H9 (cell line): ENCODE measurements around the gene NEUROD4. TPM values are rescaled to one million over a fixed set of nuclear protein-coding genes. Genes with fewer than 3 reads are reported as not detected.

ENCODE experiments used
- DNase-seq: peaks from one replicate; pipeline ENCODE4 v3.0.0-alpha.2; 2017
- H2AFZ ChIP-seq: one replicate; pipeline ENCODE4 v1.6.1; 2013; ENCODE audit warnings: mild to moderate bottlenecking, low read length, control low read depth, moderate library complexity
- H2AK5ac ChIP-seq: 2 replicates; pipeline ENCODE4 v1.6.1; 2013; ENCODE audit warnings: low read length, control low read depth, mixed read lengths; ENCODE audit not compliant: insufficient read length
- H2BK120ac ChIP-seq: one replicate; pipeline ENCODE4 v1.6.1; 2013; ENCODE audit warnings: low read depth, mild to moderate bottlenecking, low read length, control low read depth, inconsistent platforms; ENCODE audit not compliant: poor library complexity, severe bottlenecking
- H2BK12ac ChIP-seq: 2 replicates; pipeline ENCODE4 v1.6.1; 2013; ENCODE audit warnings: low read length, control low read depth, mixed read lengths, low read depth; ENCODE audit not compliant: insufficient read length
- H2BK15ac ChIP-seq: 2 replicates; pipeline ENCODE4 v1.6.1; 2013; ENCODE audit warnings: low read depth, low read length, control low read depth
- H2BK20ac ChIP-seq: one replicate; pipeline ENCODE4 v1.6.1; 2013; ENCODE audit warnings: low read depth, mild to moderate bottlenecking, low read length, control low read depth, inconsistent platforms; ENCODE audit not compliant: poor library complexity, severe bottlenecking
- H2BK5ac ChIP-seq: 2 replicates; pipeline ENCODE4 v1.6.1; 2013; ENCODE audit warnings: low read length, control low read depth, mixed read lengths; ENCODE audit not compliant: insufficient read length
- H3K14ac ChIP-seq: 2 replicates; pipeline ENCODE4 v1.6.1; 2013; ENCODE audit warnings: low read length, control low read depth; ENCODE audit not compliant: insufficient read depth
- H3K18ac ChIP-seq: 2 replicates; pipeline ENCODE4 v1.6.1; 2013; ENCODE audit warnings: low read depth, mild to moderate bottlenecking, mixed read lengths, low read length, control low read depth; ENCODE audit not compliant: insufficient read length
- H3K23ac ChIP-seq: 2 replicates; pipeline ENCODE4 v1.6.1; 2013; ENCODE audit warnings: low read length, control low read depth, mixed read lengths, low read depth; ENCODE audit not compliant: insufficient read length
- H3K23me2 ChIP-seq: 2 replicates; pipeline ENCODE4 v1.6.1; 2013; ENCODE audit warnings: low read depth, mild to moderate bottlenecking, mixed read lengths, low read length, control low read depth; ENCODE audit not compliant: insufficient read length, poor library complexity, severe bottlenecking
- H3K27ac ChIP-seq: 2 replicates; pipeline ENCODE4 v1.5.1; 2013; ENCODE audit warnings: low read length, control low read depth, mixed read lengths, low read depth; ENCODE audit not compliant: insufficient read length
- H3K27me3 ChIP-seq: 2 replicates; pipeline ENCODE4 v1.6.1; 2013; ENCODE audit warnings: low read length, control low read depth, inconsistent platforms; ENCODE audit not compliant: insufficient read depth
- H3K4ac ChIP-seq: 2 replicates; pipeline ENCODE4 v1.6.1; 2013; ENCODE audit warnings: low read depth, mild to moderate bottlenecking, control low read depth, inconsistent platforms, low read length, moderate library complexity
- H3K4me1 ChIP-seq: 2 replicates; pipeline ENCODE4 v1.6.1; 2013; ENCODE audit warnings: low read length, control low read depth, inconsistent platforms; ENCODE audit not compliant: insufficient read depth
- H3K4me2 ChIP-seq: 2 replicates; pipeline ENCODE4 v1.6.1; 2013; ENCODE audit warnings: low read length, control low read depth, mixed read lengths; ENCODE audit not compliant: insufficient read length, insufficient read depth
- H3K56ac ChIP-seq: 2 replicates; pipeline ENCODE4 v1.6.1; 2013; ENCODE audit warnings: low read depth, mild to moderate bottlenecking, mixed read lengths, low read length, control low read depth; ENCODE audit not compliant: insufficient read length
- H3K79me1 ChIP-seq: 2 replicates; pipeline ENCODE4 v1.6.1; 2013; ENCODE audit warnings: low read depth, mild to moderate bottlenecking, moderate library complexity, low read length, control low read depth, inconsistent platforms; ENCODE audit not compliant: insufficient read depth, poor library complexity, severe bottlenecking
- H3K79me2 ChIP-seq: 2 replicates; pipeline ENCODE4 v1.6.1; 2013; ENCODE audit warnings: low read length, control low read depth, inconsistent platforms; ENCODE audit not compliant: insufficient read depth
- H3K9ac ChIP-seq: 2 replicates; pipeline ENCODE4 v1.6.1; 2013; ENCODE audit warnings: low read length, control low read depth, mixed read lengths; ENCODE audit not compliant: insufficient read length; ENCODE audit errors: extremely low read depth
- H3K9me3 ChIP-seq: one replicate; pipeline ENCODE4 v1.6.1; 2013; ENCODE audit warnings: low read depth, low read length, inconsistent platforms; ENCODE audit not compliant: control insufficient read depth
- H3T11ph ChIP-seq: one replicate; pipeline ENCODE4 v1.6.1; 2013; ENCODE audit warnings: mild to moderate bottlenecking, low read length, control low read depth, inconsistent platforms
- H4K20me1 ChIP-seq: one replicate; pipeline ENCODE4 v1.6.1; 2013; ENCODE audit not compliant: control insufficient read depth, insufficient read length, insufficient read depth
- H4K5ac ChIP-seq: 2 replicates; pipeline ENCODE4 v1.6.1; 2013; ENCODE audit warnings: low read depth, mild to moderate bottlenecking, mixed read lengths, low read length, control low read depth; ENCODE audit not compliant: insufficient read length
- H4K8ac ChIP-seq: replicated peaks from 2 replicates; pipeline ENCODE4 v1.6.1; 2013; ENCODE audit warnings: low read length, control low read depth, mixed read lengths, low read depth; ENCODE audit not compliant: insufficient read length
- H4K91ac ChIP-seq: 2 replicates; pipeline ENCODE4 v1.6.1; 2013; ENCODE audit warnings: low read depth, mild to moderate bottlenecking, moderate library complexity, mixed read lengths, low read length, control low read depth; ENCODE audit not compliant: insufficient read length
- H3K27ac Mint-ChIP-seq, 3 experiments: 2 replicates in 2 of 3; 3 replicates in 1 of 3; pipeline ENCODE4 v1.8.0; 2020 to 2021; ENCODE audit warnings: mixed read lengths in 3 of 3, mild to moderate bottlenecking in 1 of 3, moderate library complexity in 1 of 3
- H3K27me3 Mint-ChIP-seq: 2 replicates; pipeline ENCODE4 v1.8.0; 2021; ENCODE audit warnings: low read depth, mild to moderate bottlenecking, moderate library complexity, mixed read lengths
- H3K36me3 Mint-ChIP-seq, 3 experiments: 2 replicates in 2 of 3; 3 replicates in 1 of 3; pipeline ENCODE4 v1.8.0; 2020 to 2021; ENCODE audit warnings: low read depth in 3 of 3, mixed read lengths in 3 of 3; ENCODE audit not compliant: insufficient read depth in 1 of 3
- H3K4me1 Mint-ChIP-seq, 2 experiments: 2 replicates each; pipeline ENCODE4 v1.8.0; 2020; ENCODE audit warnings: mixed read lengths in 2 of 2
- H3K4me3 Mint-ChIP-seq, 2 experiments: 2 replicates in 1 of 2; 3 replicates in 1 of 2; pipeline ENCODE4 v1.8.0; 2020 to 2021; ENCODE audit warnings: mild to moderate bottlenecking in 2 of 2, mixed read lengths in 2 of 2, moderate library complexity in 1 of 2
- H3K9me3 Mint-ChIP-seq, 2 experiments: 2 replicates in 1 of 2; 3 replicates in 1 of 2; pipeline ENCODE4 v1.8.0; 2020; ENCODE audit warnings: mild to moderate bottlenecking in 2 of 2, mixed read lengths in 2 of 2, moderate library complexity in 1 of 2
- CTCF ChIP-seq: fragments of 200-600 bp; sonication (generic); conservative IDR thresholded peaks from 3 replicates; pipeline ENCODE4 v1.8.0; 2021; ENCODE audit warnings: antibody characterized with exemption, mild to moderate bottlenecking
- WGBS: extraction: QIAGEN DNeasy Blood & Tissue Kit; methylation state at CpG from one replicate; pipeline ENCODE4 v1.1.7; 2013; ENCODE audit warnings: missing lambda C conversion rate, low lambda C conversion rate, mixed read lengths; ENCODE audit not compliant: insufficient read length; ENCODE audit errors: extremely low coverage; 5-methylcytosine and 5-hydroxymethylcytosine counted together
- total RNA-seq: library from RNA; stranded (reverse); gene quantifications from 2 replicates; pipeline ENCODE4 v1.2.1, GENCODE V29; 2021

NEUROD4 gene
- total RNA-seq, 1 experiment from 2014 or later = not detected

- peak; percentile 33 for DNase-seq
- H3K9me3 Mint-ChIP-seq = no peaks in the 10 kb centered on the region
- H4K8ac ChIP-seq = no peak overlapping the region
- H3K23ac ChIP-seq = no peak overlapping the region
- H2BK20ac ChIP-seq = no peak overlapping the region
- no peak overlapping the region for H3K4ac ChIP-seq
- H3K79me1 ChIP-seq = no peaks in the 10 kb centered on the region
- TF ChIP-seq CTCF = no peak
- no peaks in the 10 kb centered on the region for H3K23me2 ChIP-seq
- H3T11ph ChIP-seq = no peak overlapping the region
- no peaks in the 10 kb centered on the region for H3K36me3 Mint-ChIP-seq
- peaks cover 7 to 11% of the 10 kb centered on the region in 2 experiments for H3K4me1 Mint-ChIP-seq
- H3K27me3 Mint-ChIP-seq = no peaks in the 10 kb centered on the region; the same call in 1 of the 2 replicates
- no CpG with 5 or more reads among the region's 6 CpGs for WGBS
- no peak overlapping the region for H3K14ac ChIP-seq
- H2AK5ac ChIP-seq = no peak overlapping the region
- no peaks in the 10 kb centered on the region for H3K4me1 ChIP-seq
- H3K9ac ChIP-seq = no peak overlapping the region
- no peak overlapping the region for H4K91ac ChIP-seq
- H3K9me3 ChIP-seq = no peaks in the 10 kb centered on the region
- no peak overlapping the region for H2BK120ac ChIP-seq
- H2AFZ ChIP-seq = no peak overlapping the region
- H3K27ac ChIP-seq = no peak overlapping the region
- H3K27ac Mint-ChIP-seq = peak overlapping the region in 1 of 3 experiments; percentile 18; a peak in 1 of 7 replicates
- H3K27me3 ChIP-seq = no peaks in the 10 kb centered on the region
- H3K56ac ChIP-seq = no peak overlapping the region
- H2BK5ac ChIP-seq = no peak overlapping the region
- no peak overlapping the region for H4K5ac ChIP-seq
- no peak overlapping the region for H2BK15ac ChIP-seq
- no peak overlapping the region for H3K4me3 Mint-ChIP-seq
- no peak overlapping the region for H3K4me2 ChIP-seq
- no peaks in the 10 kb centered on the region for H3K79me2 ChIP-seq
- no peak overlapping the region for H3K18ac ChIP-seq
- H2BK12ac ChIP-seq = no peak overlapping the region
- no peaks in the 10 kb centered on the region for H4K20me1 ChIP-seq
These were observed 14.4 kb downstream of the NEUROD4 start for GRCh38 chr12:55034218-55034617.
